AG08396 (cell line): ENCODE data around the gene HADHA.
"Not testable (repeated sequence)": the region's sequence is repeated elsewhere in the genome, so short reads cannot be mapped to it uniquely, and the experiment has no call there.

Experiments used
- DNase-seq: peaks from one replicate; pipeline ENCODE4 v3.0.0; 2012; ENCODE audit warnings: low spot score, mixed read lengths

Gene HADHA

GRCh38 chr2:26174691-26175465 lies 69.6 kb downstream of the HADHA start:
- no peak for DNase-seq

DNA sequence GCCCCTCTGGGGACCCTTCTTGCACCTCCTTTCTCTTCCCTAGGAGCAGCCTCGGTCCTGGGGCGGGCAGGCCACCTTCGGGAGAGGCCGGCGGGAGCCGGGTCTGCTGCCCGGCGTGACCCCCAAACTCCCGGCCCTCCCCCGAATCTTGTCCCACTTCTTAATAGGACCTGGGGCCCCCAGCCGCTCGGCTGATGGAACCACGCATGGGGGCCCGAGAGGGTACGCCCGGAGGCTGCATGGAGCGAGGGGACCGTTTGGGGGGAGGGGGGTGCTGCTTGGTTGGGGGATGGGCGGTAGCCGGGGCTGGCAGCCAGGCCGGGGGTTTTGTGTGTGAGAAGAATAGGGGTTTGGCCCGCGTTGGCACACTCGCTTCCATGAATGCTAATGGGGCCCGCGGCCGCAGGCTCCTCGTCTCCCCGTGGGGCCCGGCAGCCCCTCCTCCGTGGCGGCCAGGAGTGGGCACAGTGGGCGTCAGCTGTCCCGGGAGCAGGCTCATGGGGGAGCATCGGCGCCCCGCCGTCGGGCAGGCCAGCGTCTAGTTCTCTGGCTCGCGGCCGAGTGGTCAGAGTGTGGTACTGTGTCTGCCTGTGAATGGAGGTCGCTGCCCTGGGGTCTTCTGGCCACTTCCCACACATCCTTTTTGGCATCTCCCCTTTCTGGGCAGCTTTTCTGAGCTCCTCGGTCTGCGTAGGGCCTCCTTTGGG lies 70.5 kb downstream of the HADHA start:
- no peak for DNase-seq

DNA sequence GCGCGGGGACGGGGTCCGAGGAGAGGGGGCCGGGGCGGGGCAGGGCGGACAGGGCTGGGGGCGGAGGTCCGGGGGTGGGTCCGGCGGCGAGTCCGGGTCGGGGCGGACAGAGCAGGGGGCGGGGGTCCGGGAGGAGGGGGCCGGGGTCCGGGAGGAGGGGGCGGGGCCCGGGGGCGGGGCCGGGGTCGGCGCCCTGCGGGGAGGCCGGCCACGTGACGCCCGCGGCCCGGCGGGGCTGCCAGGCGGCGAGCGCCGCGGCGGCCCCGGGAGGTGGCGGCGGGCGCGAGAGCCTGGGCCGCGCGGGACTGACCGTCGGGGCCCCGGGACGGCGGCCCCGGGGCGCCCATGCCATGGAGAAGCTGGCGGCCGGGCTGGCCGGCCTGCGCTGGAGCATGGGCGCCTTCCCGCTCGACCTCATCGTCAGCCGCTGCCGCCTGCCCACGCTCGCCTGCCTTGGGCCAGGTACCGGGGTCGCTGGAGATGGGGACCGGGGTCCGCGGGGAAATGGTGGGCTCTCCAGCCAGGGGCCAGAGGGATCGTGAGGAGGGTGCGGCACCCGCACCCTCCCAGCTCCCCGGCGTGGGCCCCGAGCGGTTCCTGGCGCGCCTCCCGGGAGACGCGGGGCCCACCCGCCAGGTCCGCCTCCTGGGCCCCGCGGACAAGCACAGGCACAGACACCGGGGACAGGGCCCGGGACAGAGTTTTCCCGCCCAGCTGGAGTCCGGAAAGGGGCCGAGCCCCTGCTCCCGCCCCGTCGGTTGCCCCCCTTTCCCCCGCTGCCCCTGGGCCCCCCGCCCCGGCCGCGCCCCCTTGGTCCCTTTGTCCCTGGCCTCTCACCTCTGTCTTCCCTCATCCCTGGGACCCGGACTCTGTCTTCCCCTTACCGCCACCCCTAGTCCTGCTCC lies 71.3 kb downstream of the HADHA start, which contains the start of gene GAREM2:
Gene GAREM2, plus strand, starts transcription at position 218 of the 905 bp plus-strand sequence. Its CDS starts 133 bp downstream, at position 351.
- peak; percentile 65 for DNase-seq

DNA sequence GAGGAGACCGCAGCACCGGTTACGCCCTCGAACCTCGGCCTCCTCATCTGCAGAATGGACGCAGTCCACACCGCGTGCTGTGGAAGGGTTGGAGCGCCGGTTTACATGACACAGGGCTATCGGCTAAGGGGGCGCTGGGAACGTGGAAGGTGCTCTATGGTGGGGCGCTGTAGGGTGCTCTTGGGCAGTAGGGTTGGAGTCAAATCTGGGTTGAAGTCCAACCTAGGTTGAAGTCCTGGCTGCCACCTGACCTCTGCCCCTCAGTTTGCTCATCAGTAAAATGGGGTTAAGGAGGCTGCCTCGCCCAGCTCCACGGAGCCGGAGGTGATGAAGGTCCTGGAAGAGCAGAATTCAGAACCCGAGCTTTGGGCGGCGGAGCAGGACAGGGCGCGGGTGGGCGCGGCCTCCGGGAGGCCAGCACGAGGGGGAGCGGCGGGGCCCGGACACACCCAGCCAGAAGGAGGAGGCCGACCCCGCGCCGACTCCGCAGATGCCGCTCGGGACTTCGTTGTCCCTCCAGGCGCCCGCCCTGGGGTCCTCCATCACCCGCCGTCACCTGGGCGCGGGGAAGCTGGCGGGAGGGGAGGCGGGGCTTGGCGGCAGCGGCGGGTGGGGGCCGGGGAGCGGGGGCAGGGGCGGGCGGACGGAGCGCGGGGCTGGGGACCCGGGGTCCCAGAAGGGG lies 72.1 kb downstream of the HADHA start:
- DNase-seq = no peak

DNA sequence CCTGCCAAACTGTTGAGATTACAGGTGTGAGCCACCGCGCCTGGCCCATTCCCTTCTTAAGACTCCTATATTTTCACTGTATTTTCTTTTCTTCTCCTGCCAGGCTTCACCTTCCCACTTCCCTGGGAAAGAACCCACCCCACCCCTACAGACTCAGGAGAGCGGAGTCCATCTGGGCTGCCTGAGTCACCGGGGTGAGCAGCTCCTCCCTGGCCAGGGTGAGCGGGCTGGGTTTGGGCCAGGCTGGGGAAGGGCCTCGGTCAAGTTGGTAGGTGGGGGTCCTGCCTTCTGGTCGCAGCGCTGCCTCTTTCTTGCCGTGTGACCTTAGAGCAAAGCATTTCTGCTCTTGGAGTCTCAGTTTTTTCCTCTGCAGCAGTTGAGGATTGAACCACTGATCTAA lies 73.6 kb downstream of the HADHA start:
- no peak for DNase-seq

GRCh38 chr2:26169681-26170414 lies 74.6 kb downstream of the HADHA start:
- no peak for DNase-seq

GRCh38 chr2:26169226-26169625 lies 75.2 kb downstream of the HADHA start:
- no peak for DNase-seq

GRCh38 chr2:26168785-26169184 lies 75.6 kb downstream of the HADHA start:
- DNase-seq = no peak

GRCh38 chr2:26166541-26166940 lies 77.9 kb downstream of the HADHA start:
- not testable (repeated sequence) for DNase-seq

DNA sequence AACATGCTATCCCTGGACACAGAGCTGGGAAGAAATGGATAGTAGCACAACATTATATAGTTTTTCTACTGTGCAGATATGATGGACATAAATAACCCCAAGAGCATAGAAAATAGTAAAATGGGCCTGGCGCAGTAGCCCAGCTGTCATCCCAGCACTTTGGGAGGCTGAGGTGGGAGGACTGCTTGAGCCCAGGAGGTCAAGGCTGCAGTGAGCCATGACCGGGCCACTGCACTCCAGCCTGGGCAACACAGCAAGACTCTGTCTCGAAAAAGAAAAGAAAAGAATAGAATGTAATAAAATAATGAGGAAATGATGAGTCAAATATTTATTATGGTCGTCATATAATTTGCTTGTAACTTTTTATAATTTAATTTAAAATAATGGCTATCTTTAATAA lies 79.0 kb downstream of the HADHA start:
- no peak for DNase-seq

DNA sequence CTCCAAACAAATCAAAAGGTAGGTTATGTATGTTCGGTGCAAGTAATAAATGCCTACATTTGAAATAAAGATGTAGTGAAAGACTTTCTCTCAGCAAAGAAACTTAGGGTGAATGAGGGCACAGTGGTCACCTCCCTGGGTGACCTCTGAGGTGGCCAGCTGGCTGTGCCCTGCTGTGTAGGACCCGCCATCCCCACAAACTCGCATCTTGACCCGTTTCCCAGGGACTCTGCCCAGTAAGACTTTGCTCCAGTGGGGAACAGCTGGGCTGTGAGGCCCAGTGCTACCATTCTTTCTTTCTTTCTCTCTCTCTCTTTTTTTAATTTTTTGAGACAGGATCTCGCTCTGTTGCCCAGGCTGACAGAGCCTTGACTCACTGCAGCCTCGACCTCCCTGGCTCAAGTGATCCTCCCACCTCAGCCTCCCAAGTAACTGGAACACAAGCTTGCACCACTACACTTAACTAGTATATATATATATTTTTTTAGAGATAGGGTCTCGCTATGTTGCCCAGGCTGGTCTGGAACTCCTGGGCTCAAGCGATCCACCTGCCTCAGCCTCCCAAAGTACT lies 79.7 kb downstream of the HADHA start:
- DNase-seq = no peak

- no peak for DNase-seq
These were observed 80.2 kb downstream of the HADHA start for GRCh38 chr2:26164231-26164630.

GRCh38 chr2:26162963-26163362 lies 81.5 kb downstream of the HADHA start:
- DNase-seq = no peak

DNA sequence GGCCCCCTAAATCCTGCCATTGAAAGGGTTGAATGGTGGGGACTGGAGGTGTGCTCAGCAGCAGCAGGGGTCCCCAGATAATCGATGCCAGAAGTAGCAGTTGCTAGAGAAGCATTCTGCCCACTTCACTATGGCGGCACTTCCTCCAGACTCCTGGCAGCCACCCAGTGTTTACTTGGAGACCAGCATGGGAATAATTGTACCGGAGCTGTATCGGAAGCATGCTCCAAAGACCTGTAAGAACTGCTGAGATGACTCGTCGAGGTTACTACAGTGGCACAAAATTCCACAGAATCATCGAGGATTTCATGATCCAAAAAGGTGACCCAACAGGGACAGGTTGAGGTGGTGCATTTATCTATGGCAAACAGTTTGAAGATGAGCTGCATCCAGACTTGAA lies 82.5 kb downstream of the HADHA start:
- DNase-seq = no peak

- DNase-seq = no peak
These were observed 86.9 kb downstream of the HADHA start for GRCh38 chr2:26157580-26157979.

DNA sequence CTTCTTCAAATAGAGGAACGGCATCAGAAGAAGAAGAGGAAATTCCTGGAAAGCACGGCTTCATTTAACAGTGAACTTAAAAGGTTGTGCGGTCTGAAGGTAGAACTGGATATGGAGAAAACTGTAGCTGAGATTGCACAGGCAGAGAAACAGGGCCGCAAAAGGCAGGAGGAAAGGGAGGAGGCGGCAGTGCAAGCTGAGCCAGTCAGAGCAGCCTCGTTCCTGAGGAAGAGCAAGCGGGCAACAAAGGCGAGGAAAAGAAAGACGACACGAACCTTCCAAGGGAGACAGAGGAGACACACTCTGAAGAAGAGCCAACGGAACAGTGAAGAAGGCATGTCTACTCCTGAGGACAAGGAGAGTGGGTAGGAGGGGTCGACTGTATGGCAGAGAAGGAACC lies 94.2 kb downstream of the HADHA start:
- DNase-seq = no peak

- DNase-seq = no peak
These were observed 95.9 kb downstream of the HADHA start for GRCh38 chr2:26148501-26148900.

DNA sequence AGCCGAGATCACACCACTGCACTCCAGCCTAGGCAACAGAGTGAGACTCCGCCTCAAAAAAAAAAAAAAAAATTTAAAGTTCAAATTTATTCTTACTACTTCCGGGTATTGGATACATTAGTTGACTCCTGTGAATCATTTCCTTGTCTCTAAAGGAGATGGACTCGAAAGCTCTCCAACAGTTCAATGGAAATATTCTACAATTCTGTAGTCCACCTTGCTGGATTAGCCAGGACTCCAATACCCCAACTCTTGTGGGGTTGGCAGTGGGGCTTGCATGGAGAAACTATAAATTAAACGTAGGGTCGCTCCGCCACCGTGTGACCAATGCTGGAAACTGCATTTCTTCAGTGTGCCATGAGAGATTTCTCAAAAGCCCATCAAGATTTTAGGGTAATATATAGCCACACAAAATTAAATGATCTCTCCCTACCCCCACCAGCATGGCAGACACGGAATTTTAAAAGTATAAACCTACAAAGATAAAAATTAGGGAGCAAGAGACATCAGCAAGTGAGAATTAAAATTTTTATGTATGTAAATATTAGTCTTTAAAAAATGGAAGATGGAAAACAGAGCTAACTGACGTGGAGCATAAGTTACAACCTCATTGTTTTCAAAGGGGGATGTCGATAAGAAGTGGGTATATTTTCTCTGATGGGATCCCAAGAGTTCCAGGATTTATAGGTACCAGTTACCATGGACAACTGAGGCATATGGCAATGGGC lies 99.3 kb downstream of the HADHA start:
- DNase-seq = peak; percentile 70

DNA sequence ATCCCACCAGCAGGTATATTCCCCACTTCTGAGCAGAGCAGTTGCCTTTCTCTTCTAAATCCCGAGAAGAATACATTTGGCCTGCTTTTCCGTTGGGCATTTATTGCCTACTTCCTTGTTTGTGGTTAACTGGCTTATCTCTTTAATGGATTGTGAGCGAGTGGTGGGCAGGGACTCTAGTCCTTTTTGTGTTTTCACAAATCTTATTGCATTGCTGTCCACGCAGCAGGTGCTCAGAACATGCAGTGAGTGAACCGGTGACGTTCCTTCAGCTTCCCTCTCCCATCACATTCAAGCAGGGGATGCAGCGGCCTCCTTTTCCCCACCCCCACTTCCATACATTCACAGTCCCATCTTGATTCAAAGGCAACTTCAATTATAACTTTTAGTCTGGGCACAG lies 100.4 kb downstream of the HADHA start:
- DNase-seq = no peak

DNA sequence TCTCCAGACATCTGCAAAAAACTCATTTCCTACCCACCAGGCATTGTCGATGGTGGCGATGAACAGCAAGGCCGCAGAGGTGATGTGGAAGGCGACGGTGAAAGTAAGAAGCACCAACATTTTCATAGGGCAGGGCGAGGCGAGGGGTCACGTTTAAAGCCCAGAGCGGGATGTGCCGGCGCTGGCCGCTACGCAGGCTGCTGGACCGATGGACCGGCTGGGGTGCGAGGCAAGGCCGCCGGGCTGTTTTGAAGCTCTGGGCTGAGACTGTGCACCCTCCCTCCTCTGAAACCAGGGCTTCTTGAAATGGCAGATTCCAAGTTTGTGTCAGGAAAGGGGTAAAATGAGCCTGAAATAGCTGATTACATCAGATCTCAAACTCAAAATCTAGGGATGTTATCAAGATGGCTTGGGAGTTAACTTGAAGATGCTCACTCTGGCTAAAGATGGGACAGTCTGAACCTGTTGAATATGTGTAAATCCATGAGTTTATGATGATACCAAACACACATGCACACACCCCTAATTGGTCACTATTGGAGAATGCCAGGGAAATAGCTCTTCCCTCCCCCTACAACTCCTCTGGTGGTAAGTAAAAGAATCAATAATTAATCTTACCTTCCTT lies 103.2 kb downstream of the HADHA start:
- no peak for DNase-seq
